Endothelial cell (in vitro differentiated cells): ENCODE measurements around the gene SALL1. TPM values are rescaled to one million over a fixed set of nuclear protein-coding genes. Genes with fewer than 3 reads are reported as not detected.

ENCODE experiments used
- DNase-seq: peaks from one replicate; pipeline ENCODE4 v3.0.0; 2021; ENCODE audit warnings: low spot score
- H3K27ac Mint-ChIP-seq: one replicate; pipeline ENCODE4 v1.8.0; 2021; ENCODE audit warnings: mixed read lengths, inconsistent platforms; ENCODE audit not compliant: unreplicated experiment
- H3K27me3 Mint-ChIP-seq: one replicate; pipeline ENCODE4 v1.8.0; 2021; ENCODE audit warnings: mild to moderate bottlenecking, moderate library complexity, mixed read lengths, inconsistent platforms; ENCODE audit not compliant: unreplicated experiment
- H3K36me3 Mint-ChIP-seq: one replicate; pipeline ENCODE4 v1.8.0; 2021; ENCODE audit warnings: mild to moderate bottlenecking, low read depth, mixed read lengths, inconsistent platforms; ENCODE audit not compliant: unreplicated experiment
- H3K4me1 Mint-ChIP-seq: one replicate; pipeline ENCODE4 v1.8.0; 2021; ENCODE audit warnings: mild to moderate bottlenecking, mixed read lengths, inconsistent platforms; ENCODE audit not compliant: unreplicated experiment
- H3K4me3 Mint-ChIP-seq: one replicate; pipeline ENCODE4 v1.8.0; 2021; ENCODE audit warnings: mild to moderate bottlenecking, mixed read lengths, inconsistent platforms; ENCODE audit not compliant: unreplicated experiment
- H3K9me3 Mint-ChIP-seq: one replicate; pipeline ENCODE4 v1.8.0; 2021; ENCODE audit warnings: mixed read lengths, inconsistent platforms; ENCODE audit not compliant: unreplicated experiment
- CTCF ChIP-seq: fragments of 200-600 bp; sonication (generic); IDR thresholded peaks from one replicate; pipeline ENCODE4 v1.5.0; 2021; ENCODE audit warnings: antibody characterized with exemption; ENCODE audit not compliant: unreplicated experiment
- total RNA-seq: library from RNA; stranded (reverse); fragmentation: NEBNext Ultra II Directional; extraction: Animal tissue kit (Norgen Biotek cat#: 25700); gene quantifications from one replicate; pipeline ENCODE4 v1.2.1, GENCODE V29; 2021; ENCODE audit not compliant: unreplicated experiment

Gene SALL1
- total RNA-seq, 1 donor from 2014 or later: 45.1 TPM

- Mint-ChIP-seq H3K27ac (no peak overlapping the region), H3K4me3 (peak overlapping the region; percentile 42), H3K36me3 (no peaks in the 10 kb centered on the region)
Measured at GRCh38 chr16:51132490-51133115, 18.5 kb downstream of the SALL1 start.

GRCh38 chr16:51131619-51132018 is 19.5 kb downstream of the SALL1 start:
- no peak overlapping the region for H3K4me3 Mint-ChIP-seq
- no peak for DNase-seq
- no peak overlapping the region for H3K27ac Mint-ChIP-seq

More at GRCh38 chr16:51132490-51133115, 18.5 kb downstream of the SALL1 start:
- peaks cover 4% of the 10 kb centered on the region for H3K27me3 Mint-ChIP-seq
- peaks cover 30% of the 10 kb centered on the region for H3K4me1 Mint-ChIP-seq
- TF ChIP-seq CTCF: no peak
- DNase-seq: no peak
- no peaks in the 10 kb centered on the region for H3K9me3 Mint-ChIP-seq

GRCh38 chr16:51129105-51129504 is 22.0 kb downstream of the SALL1 start:
- Mint-ChIP-seq H3K27ac (no peak overlapping the region), H3K4me1 (peaks cover 29% of the 10 kb centered on the region), H3K4me3 (no peak overlapping the region), H3K27me3 (peaks cover 5% of the 10 kb centered on the region), H3K36me3 (no peaks in the 10 kb centered on the region), H3K9me3 (no peaks in the 10 kb centered on the region)
- TF ChIP-seq CTCF: no peak
- DNase-seq: no peak

More at GRCh38 chr16:51131619-51132018, 19.5 kb downstream of the SALL1 start:
- TF ChIP-seq CTCF: no peak
- Mint-ChIP-seq H3K4me1 (peaks cover 34% of the 10 kb centered on the region), H3K27me3 (peaks cover 4% of the 10 kb centered on the region), H3K36me3 (no peaks in the 10 kb centered on the region), H3K9me3 (no peaks in the 10 kb centered on the region)

- Mint-ChIP-seq H3K9me3 (no peaks in the 10 kb centered on the region), H3K4me3 (no peak overlapping the region), H3K27me3 (peaks cover 2% of the 10 kb centered on the region), H3K36me3 (no peaks in the 10 kb centered on the region), H3K27ac (no peak overlapping the region), H3K4me1 (peaks cover 4% of the 10 kb centered on the region)
- TF ChIP-seq CTCF: no peak
- no peak for DNase-seq
Measured at GRCh38 chr16:51125992-51126391, 25.1 kb downstream of the SALL1 start.

GRCh38 chr16:51124896-51125295 is 26.2 kb downstream of the SALL1 start:
- no peak overlapping the region for H3K4me3 Mint-ChIP-seq
- H3K27ac Mint-ChIP-seq: no peak overlapping the region
- peaks cover 4% of the 10 kb centered on the region for H3K4me1 Mint-ChIP-seq
- H3K27me3 Mint-ChIP-seq: peaks cover 2% of the 10 kb centered on the region
- DNase-seq: no peak
- TF ChIP-seq CTCF: no peak
- no peaks in the 10 kb centered on the region for H3K36me3 Mint-ChIP-seq
- H3K9me3 Mint-ChIP-seq: no peaks in the 10 kb centered on the region
